B cell (primary cell): ENCODE measurements around the gene AZIN2.

Source experiments
- CTCF ChIP-seq: fragments of 200-600 bp; IDR thresholded peaks from one replicate; pipeline ENCODE4 v1.8.0; 2022; ENCODE audit warnings: antibody characterized with exemption, mild to moderate bottlenecking
- EZH2 ChIP-seq: IDR thresholded peaks from 2 replicates; pipeline ENCODE4 v1.6.1; 2012; ENCODE audit warnings: borderline replicate concordance, low read depth, mild to moderate bottlenecking, moderate library complexity, low read length; ENCODE audit not compliant: insufficient read depth, poor library complexity, severe bottlenecking

GRCh38 chr1:33162141-33162540, 81.2 kb downstream of the AZIN2 start:
- TF ChIP-seq CTCF (no peak), EZH2 (no peak)
